GM10248 (cell line): ENCODE data around the gene AKR1C4.
"Not testable (repeated sequence)": the region's sequence is repeated elsewhere in the genome, so short reads cannot be mapped to it uniquely, and the experiment has no call there.

Experiments
- CTCF ChIA-PET: fragments of 300-600 bp; sonication (Branson Sonifier 250); formaldehyde crosslinking; extraction: SDS; loops from one replicate; lab custom pipeline; 2021; ENCODE audit warnings: antibody characterized with exemption; lab: Yijun Ruan, JAX
- POLR2A ChIA-PET: fragments of 350-650 bp; sonication (Branson Sonifier 250); formaldehyde crosslinking; extraction: SDS; loops from one replicate; lab custom pipeline; 2020; ENCODE audit warnings: antibody characterized with exemption; lab: Yijun Ruan, JAX
- DNase-seq: peaks from one replicate; pipeline ENCODE4 v3.0.0; 2012; ENCODE audit errors: extremely low spot score
- TF ChIP-seq, protein P1 (sequence below): IDR thresholded peaks from 2 replicates; pipeline ENCODE4 v1.5.1; 2012; ENCODE audit warnings: mild to moderate bottlenecking, low read depth; ENCODE audit errors: extremely low read depth, missing control alignments, control extremely low read depth

Gene AKR1C4

DNA sequence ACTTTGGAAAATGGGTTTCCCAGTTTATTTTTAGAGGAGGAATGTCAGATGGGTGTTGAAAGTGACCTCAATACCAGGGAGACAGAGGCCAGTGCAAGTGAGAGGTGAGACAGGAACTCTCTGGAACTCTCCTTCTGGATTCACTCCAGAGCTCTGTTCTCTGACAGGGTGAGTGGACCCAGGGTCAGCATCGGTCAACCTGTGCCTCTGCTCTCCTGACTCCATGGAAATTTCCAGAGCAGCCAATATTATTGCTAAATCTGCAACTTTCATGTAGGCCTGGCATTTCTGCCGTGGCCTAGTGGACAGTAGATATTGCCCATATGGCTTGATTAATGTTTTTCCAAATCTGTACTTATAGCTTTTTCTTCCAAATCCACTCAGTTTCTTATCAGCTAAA is 20.2 kb downstream of the AKR1C4 start:
- no peak for DNase-seq
- ChIA-PET CTCF (interaction anchor here (2.0 kb wide), 1 partner anchor 13 kb away, joined by 7 read pairs; no protein-coding TSS in a partner anchor), POLR2A (no interaction called here)
- TF ChIP-seq, protein P1, sequence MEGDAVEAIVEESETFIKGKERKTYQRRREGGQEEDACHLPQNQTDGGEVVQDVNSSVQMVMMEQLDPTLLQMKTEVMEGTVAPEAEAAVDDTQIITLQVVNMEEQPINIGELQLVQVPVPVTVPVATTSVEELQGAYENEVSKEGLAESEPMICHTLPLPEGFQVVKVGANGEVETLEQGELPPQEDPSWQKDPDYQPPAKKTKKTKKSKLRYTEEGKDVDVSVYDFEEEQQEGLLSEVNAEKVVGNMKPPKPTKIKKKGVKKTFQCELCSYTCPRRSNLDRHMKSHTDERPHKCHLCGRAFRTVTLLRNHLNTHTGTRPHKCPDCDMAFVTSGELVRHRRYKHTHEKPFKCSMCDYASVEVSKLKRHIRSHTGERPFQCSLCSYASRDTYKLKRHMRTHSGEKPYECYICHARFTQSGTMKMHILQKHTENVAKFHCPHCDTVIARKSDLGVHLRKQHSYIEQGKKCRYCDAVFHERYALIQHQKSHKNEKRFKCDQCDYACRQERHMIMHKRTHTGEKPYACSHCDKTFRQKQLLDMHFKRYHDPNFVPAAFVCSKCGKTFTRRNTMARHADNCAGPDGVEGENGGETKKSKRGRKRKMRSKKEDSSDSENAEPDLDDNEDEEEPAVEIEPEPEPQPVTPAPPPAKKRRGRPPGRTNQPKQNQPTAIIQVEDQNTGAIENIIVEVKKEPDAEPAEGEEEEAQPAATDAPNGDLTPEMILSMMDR: no peak

DNA sequence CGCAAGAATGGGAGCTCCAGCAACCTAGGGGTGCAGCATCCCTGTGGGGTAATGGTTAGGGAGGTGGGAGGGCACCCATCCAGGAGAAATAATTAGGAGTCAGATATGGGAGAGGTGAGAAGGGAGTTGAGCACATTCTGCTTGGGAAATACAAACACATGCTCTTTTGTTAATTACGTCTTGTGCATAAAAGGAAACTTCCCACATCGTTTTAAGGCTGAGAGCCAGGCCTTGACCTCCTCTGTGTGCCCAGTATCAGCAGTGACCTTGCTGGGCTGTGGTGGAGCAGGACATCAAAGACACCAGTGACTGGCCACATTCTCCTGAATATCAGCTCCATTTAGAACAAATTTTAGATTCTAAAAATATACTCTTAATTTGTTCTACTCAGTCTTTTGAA is 22.6 kb downstream of the AKR1C4 start:
- CTCF ChIA-PET: interaction anchor here (1.0 kb wide), 1 partner anchor 11 kb away, joined by 3 read pairs; no protein-coding TSS in a partner anchor
- POLR2A ChIA-PET: no interaction called here
- TF ChIP-seq, protein P1: no peak
- no peak for DNase-seq

DNA sequence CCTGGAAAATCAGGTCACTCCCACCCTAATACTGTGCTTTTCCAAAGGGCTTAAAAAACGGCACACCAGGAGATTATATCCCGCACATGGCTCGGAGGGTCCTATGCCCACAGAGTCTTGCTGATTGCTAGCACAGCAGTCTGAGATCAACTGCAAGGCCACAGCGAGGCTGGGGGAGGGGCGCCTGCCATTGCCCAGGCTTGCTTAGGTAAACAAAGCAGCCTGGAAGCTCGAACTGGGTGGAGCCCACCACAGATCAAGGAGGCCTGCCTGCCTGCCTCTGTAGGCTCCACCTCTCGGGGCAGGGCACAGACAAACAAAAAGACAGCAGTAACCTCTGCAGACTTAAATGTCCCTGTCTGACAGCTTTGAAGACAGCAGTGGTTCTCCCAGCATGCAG is 26.3 kb downstream of the AKR1C4 start:
- DNase-seq, POLR2A ChIA-PET, CTCF ChIA-PET: not testable (repeated sequence)

DNA sequence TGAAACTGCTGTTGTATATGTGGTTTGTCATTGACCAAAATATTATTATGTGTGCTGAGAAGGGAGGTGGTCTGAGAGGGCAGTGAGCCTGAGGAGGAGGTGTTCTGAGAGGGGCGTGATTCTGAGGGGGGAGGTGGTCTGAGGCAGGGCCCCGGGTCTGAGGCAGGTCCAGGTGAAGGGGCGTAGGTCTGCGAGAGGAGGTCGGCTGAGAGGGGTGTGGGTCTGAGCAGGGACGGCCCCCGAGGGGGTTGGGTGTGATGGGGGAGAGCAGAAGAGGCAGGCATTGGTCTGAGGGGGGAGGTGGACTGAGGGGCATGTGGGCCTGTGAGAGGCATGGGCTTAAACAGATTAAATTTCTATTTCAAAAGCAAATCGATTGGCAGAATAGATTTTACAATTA is 32.4 kb downstream of the AKR1C4 start:
- ChIA-PET POLR2A (no interaction called here), CTCF (interaction anchor here (3.1 kb wide), 1 partner anchor 11 kb away, joined by 7 read pairs; no protein-coding TSS in a partner anchor)
- TF ChIP-seq, protein P1: no peak
- DNase-seq: no peak

DNA sequence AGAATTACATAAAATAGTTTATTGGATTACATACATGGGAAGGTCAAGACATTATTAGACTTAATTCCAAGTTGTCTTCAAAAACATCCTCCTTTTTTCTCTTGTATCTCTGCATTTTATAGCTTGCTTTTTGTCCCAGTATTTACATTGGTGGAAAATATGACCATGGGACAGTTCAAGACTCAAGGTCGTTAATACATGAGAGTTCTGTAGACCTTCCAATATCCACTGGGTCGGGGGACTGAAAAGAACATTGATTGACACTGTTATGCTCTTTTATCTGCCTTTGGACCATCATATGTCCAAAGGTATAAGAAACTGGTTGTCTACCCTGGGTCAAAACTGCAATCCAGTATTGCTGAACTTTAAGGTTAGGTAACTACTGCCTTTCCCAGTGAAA is 36.7 kb downstream of the AKR1C4 start:
- DNase-seq: no peak
- ChIA-PET POLR2A (no interaction called here), CTCF (no interaction called here)
- TF ChIP-seq, protein P1: no peak

DNA sequence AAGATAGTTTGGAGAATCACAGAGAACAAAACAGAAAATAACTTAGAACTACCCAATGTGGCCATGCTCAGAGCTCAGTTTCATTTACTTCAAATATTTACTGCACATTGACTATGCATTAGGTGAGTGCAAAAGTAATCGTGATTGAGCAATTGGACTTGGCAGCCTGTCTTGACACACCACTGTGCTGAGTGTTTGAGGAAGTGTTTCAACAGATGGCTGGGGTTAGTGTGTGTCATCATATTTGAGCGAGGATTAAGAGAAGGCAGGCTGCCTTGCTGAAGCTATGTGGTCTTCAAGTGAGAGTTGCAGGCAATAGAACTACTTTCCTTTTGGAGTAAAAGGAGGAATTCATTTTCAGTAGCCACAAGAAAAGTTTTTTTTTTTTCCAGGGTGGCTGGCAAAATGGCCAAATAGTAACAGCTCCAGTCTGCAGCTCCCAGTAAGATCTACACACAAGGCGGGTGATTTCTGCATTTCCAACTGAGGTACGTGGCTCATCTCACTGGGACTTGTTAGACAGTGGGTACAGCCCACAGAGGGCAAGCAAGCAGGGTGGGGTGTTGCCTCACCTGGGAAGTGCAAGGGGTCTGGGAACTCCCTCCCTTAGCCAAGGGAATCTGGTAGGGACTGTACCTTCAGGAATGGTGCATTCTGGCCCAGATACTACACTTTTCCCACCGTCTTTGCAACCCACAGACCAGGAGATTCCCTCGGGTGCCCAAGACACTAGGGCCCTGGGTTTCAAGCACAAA is 37.6 kb downstream of the AKR1C4 start:
- ChIA-PET CTCF (no interaction called here), POLR2A (no interaction called here)
- TF ChIP-seq, protein P1: no peak
- no peak for DNase-seq

DNA sequence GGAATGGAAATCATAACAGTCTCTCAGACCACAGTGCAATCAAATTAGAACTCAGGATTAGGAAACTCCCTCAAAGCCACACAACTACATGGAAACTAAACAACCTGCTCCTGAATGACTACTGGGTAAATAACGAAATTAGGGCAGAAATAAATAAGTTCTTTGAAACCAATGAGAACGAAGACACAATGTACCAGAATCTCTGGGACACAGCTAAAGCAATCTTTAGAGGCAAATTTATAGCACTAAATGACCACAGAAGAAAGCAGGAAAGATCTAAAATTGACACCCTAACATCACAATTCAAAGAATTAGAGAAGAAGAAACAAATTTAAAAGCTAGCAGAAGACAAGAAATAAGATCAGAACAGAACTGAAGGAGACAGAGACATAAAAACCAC is 40.9 kb downstream of the AKR1C4 start:
- DNase-seq, CTCF ChIA-PET, POLR2A ChIA-PET: not testable (repeated sequence)
